WTC11 (cell line): Measurements from ENCODE around the gene NR3C2. TPM values are rescaled to one million over a fixed set of nuclear protein-coding genes. Genes with fewer than 3 reads are reported as not detected.

Experiments
- ATAC-seq: fragments of 200-7000 bp; cut with Tn5 transposase; 2 replicates; pipeline ENCODE4 v1.10.0; 2021; ENCODE audit warnings: mild to moderate bottlenecking, moderate library complexity
- CTCF ChIA-PET: fragments of 300-600 bp; sonication (Branson Sonifier 250); formaldehyde crosslinking; loops from one replicate; lab custom pipeline; 2021; ENCODE audit warnings: antibody characterized with exemption; lab: Charles Lee
- POLR2A ChIA-PET: fragments of 350-600 bp; sonication (Branson Sonifier 250); formaldehyde crosslinking; loops from one replicate; lab custom pipeline; 2021; ENCODE audit warnings: antibody characterized with exemption; lab: Charles Lee
- DNase-seq: peaks from one replicate; pipeline ENCODE4 v3.0.0; 2021; ENCODE audit warnings: low spot score
- H3K27ac Mint-ChIP-seq: 2 replicates; pipeline ENCODE4 v1.8.0; 2021; ENCODE audit warnings: mixed read lengths
- H3K27me3 Mint-ChIP-seq: 2 replicates; pipeline ENCODE4 v1.8.0; 2021; ENCODE audit warnings: low read depth, mild to moderate bottlenecking, moderate library complexity, mixed read lengths
- H3K36me3 Mint-ChIP-seq: 2 replicates; pipeline ENCODE4 v1.8.0; 2021; ENCODE audit warnings: mixed read lengths
- H3K4me1 Mint-ChIP-seq: 2 replicates; pipeline ENCODE4 v1.8.0; 2022; ENCODE audit warnings: mixed read lengths
- H3K4me3 Mint-ChIP-seq: 2 replicates; pipeline ENCODE4 v1.8.0; 2021; ENCODE audit warnings: mild to moderate bottlenecking, moderate library complexity, mixed read lengths
- H3K9me3 Mint-ChIP-seq: 2 replicates; pipeline ENCODE4 v1.8.0; 2021; ENCODE audit warnings: mixed read lengths
- ELF4 ChIP-seq: sonication (generic); formaldehyde crosslinking; IDR thresholded peaks from 2 replicates; pipeline ENCODE4 v1.8.1; 2022; ENCODE audit warnings: low read depth, mild to moderate bottlenecking, moderate library complexity, missing genetic modification reagents
- ESRRA ChIP-seq: sonication (generic); formaldehyde crosslinking; IDR thresholded peaks from 2 replicates; pipeline ENCODE4 v1.8.1; 2022; ENCODE audit warnings: mild to moderate bottlenecking, missing genetic modification reagents, borderline replicate concordance
- GABPB1 ChIP-seq: sonication (generic); formaldehyde crosslinking; IDR thresholded peaks from 2 replicates; pipeline ENCODE4 v1.8.1; 2023; ENCODE audit warnings: mild to moderate bottlenecking, missing genetic modification reagents
- GRHL2 ChIP-seq: fragments of 250-450 bp; sonication (Bioruptor Pico); IDR thresholded peaks from 2 replicates; pipeline ENCODE4 v1.8.0; 2022; ENCODE audit warnings: mild to moderate bottlenecking, moderate library complexity; ENCODE audit not compliant: insufficient replicate concordance, severe bottlenecking
- HMGA2 ChIP-seq: fragments of 250-450 bp; sonication (Bioruptor Pico); IDR thresholded peaks from 2 replicates; pipeline ENCODE4 v1.4.0; 2021; ENCODE audit warnings: mild to moderate bottlenecking, moderate library complexity
- MYBL2 ChIP-seq: sonication (generic); formaldehyde crosslinking; IDR thresholded peaks from 2 replicates; pipeline ENCODE4 v1.8.1; 2023; ENCODE audit warnings: mild to moderate bottlenecking, moderate library complexity, missing genetic modification reagents
- NR2C2 ChIP-seq: sonication (generic); formaldehyde crosslinking; IDR thresholded peaks from 2 replicates; pipeline ENCODE4 v1.8.0; 2022; ENCODE audit warnings: mild to moderate bottlenecking, missing genetic modification reagents
- SMAD4 ChIP-seq: sonication (generic); formaldehyde crosslinking; IDR thresholded peaks from 2 replicates; pipeline ENCODE4 v1.8.0; 2022; ENCODE audit warnings: mild to moderate bottlenecking, missing genetic modification reagents
- TCF7 ChIP-seq: sonication (generic); formaldehyde crosslinking; IDR thresholded peaks from 2 replicates; pipeline ENCODE4 v1.8.0; 2022; ENCODE audit warnings: mild to moderate bottlenecking, low read depth, missing genetic modification reagents, moderate library complexity
- TEAD1 ChIP-seq: sonication (generic); formaldehyde crosslinking; IDR thresholded peaks from 2 replicates; pipeline ENCODE4 v1.8.0; 2022; ENCODE audit warnings: mild to moderate bottlenecking, missing genetic modification reagents
- ZNF121 ChIP-seq: sonication (generic); formaldehyde crosslinking; IDR thresholded peaks from 2 replicates; pipeline ENCODE4 v1.8.0; 2023; ENCODE audit warnings: missing genetic modification reagents
- ZNF423 ChIP-seq: fragments of 250-450 bp; sonication (Bioruptor Pico); IDR thresholded peaks from 2 replicates; pipeline ENCODE4 v2.1.2; 2022; ENCODE audit warnings: mild to moderate bottlenecking, moderate library complexity
- total RNA-seq: library from RNA; stranded (reverse); gene quantifications from 3 replicates; pipeline ENCODE4 v1.2.3, GENCODE V29; 2021
- TF ChIP-seq, protein P1 (sequence below): sonication (generic); formaldehyde crosslinking; IDR thresholded peaks from 2 replicates; pipeline ENCODE4 v1.8.0; 2022; ENCODE audit warnings: mild to moderate bottlenecking, missing genetic modification reagents
- TF ChIP-seq, protein P2 (sequence below): sonication (generic); formaldehyde crosslinking; IDR thresholded peaks from 2 replicates; pipeline ENCODE4 v1.8.1; 2022; ENCODE audit warnings: mild to moderate bottlenecking, moderate library complexity, missing genetic modification reagents
- TF ChIP-seq, protein P3 (sequence below): sonication (generic); formaldehyde crosslinking; IDR thresholded peaks from 2 replicates; pipeline ENCODE4 v1.8.1; 2022; ENCODE audit warnings: low read depth, missing genetic modification reagents, borderline replicate concordance
- TF ChIP-seq, protein P4 (sequence below): fragments of 250-450 bp; sonication (Bioruptor Pico); IDR thresholded peaks from 2 replicates; pipeline ENCODE4 v2.1.2; 2022; ENCODE audit warnings: mild to moderate bottlenecking, moderate library complexity
- TF ChIP-seq, protein P5 (sequence below): sonication (generic); formaldehyde crosslinking; IDR thresholded peaks from 2 replicates; pipeline ENCODE4 v1.8.1; 2023; ENCODE audit warnings: mild to moderate bottlenecking, missing genetic modification reagents
- TF ChIP-seq, protein P6 (sequence below): sonication (generic); formaldehyde crosslinking; IDR thresholded peaks from 2 replicates; pipeline ENCODE4 v1.8.1; 2023; ENCODE audit warnings: mild to moderate bottlenecking, missing genetic modification reagents, borderline replicate concordance
- TF ChIP-seq, protein P7 (sequence below): sonication (generic); formaldehyde crosslinking; IDR thresholded peaks from 2 replicates; pipeline ENCODE4 v1.8.1; 2023; ENCODE audit warnings: mild to moderate bottlenecking, missing genetic modification reagents, moderate library complexity
- TF ChIP-seq, protein P8 (sequence below): sonication (generic); formaldehyde crosslinking; IDR thresholded peaks from 2 replicates; pipeline ENCODE4 v1.8.0; 2022; ENCODE audit warnings: mild to moderate bottlenecking, missing genetic modification reagents
- TF ChIP-seq, protein P9 (sequence below): sonication (generic); formaldehyde crosslinking; IDR thresholded peaks from 2 replicates; pipeline ENCODE4 v1.8.0; 2022; ENCODE audit warnings: mild to moderate bottlenecking, missing genetic modification reagents

The NR3C2 gene
- total RNA-seq, 1 experiment from 2014 or later, result 2.8 TPM

DNA sequence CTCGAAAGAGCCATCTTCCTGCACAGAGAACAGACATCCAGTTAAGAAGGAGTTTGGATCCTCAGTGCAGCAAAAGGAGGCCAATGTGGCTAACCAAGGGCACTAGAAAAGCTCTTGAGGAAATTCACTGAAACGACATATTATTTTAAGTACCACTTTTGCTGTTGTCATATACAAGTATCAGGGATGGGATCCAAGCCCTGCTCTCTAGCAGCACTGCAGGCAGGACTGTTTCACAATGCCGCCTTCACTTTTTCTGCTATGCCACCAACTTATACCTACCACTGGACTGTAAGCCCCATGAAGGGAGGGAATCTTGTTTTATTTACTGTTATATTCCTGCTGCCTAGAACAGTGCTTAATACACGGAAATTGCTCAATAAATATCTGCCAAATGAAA, 299.0 kb downstream of the NR3C2 start (continued):
- TF ChIP-seq, protein P1, sequence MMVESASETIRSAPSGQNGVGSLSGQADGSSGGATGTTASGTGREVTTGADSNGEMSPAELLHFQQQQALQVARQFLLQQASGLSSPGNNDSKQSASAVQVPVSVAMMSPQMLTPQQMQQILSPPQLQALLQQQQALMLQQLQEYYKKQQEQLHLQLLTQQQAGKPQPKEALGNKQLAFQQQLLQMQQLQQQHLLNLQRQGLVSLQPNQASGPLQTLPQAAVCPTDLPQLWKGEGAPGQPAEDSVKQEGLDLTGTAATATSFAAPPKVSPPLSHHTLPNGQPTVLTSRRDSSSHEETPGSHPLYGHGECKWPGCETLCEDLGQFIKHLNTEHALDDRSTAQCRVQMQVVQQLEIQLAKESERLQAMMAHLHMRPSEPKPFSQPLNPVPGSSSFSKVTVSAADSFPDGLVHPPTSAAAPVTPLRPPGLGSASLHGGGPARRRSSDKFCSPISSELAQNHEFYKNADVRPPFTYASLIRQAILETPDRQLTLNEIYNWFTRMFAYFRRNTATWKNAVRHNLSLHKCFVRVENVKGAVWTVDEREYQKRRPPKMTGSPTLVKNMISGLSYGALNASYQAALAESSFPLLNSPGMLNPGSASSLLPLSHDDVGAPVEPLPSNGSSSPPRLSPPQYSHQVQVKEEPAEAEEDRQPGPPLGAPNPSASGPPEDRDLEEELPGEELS (CRISPR knock-in tag), result no peak
- TF ChIP-seq ZNF121 (CRISPR knock-in tag), result no peak
- no peak for TF ChIP-seq ZNF423 (CRISPR knock-in tag)
- TF ChIP-seq ELF4 (CRISPR knock-in tag), result no peak
- no peak for TF ChIP-seq GABPB1 (CRISPR knock-in tag)
- TF ChIP-seq, protein P2, sequence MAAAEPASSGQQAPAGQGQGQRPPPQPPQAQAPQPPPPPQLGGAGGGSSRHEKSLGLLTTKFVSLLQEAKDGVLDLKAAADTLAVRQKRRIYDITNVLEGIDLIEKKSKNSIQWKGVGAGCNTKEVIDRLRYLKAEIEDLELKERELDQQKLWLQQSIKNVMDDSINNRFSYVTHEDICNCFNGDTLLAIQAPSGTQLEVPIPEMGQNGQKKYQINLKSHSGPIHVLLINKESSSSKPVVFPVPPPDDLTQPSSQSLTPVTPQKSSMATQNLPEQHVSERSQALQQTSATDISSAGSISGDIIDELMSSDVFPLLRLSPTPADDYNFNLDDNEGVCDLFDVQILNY (CRISPR knock-in tag), result no peak
- TF ChIP-seq, protein P3, sequence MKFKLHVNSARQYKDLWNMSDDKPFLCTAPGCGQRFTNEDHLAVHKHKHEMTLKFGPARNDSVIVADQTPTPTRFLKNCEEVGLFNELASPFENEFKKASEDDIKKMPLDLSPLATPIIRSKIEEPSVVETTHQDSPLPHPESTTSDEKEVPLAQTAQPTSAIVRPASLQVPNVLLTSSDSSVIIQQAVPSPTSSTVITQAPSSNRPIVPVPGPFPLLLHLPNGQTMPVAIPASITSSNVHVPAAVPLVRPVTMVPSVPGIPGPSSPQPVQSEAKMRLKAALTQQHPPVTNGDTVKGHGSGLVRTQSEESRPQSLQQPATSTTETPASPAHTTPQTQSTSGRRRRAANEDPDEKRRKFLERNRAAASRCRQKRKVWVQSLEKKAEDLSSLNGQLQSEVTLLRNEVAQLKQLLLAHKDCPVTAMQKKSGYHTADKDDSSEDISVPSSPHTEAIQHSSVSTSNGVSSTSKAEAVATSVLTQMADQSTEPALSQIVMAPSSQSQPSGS, result no peak

DNA sequence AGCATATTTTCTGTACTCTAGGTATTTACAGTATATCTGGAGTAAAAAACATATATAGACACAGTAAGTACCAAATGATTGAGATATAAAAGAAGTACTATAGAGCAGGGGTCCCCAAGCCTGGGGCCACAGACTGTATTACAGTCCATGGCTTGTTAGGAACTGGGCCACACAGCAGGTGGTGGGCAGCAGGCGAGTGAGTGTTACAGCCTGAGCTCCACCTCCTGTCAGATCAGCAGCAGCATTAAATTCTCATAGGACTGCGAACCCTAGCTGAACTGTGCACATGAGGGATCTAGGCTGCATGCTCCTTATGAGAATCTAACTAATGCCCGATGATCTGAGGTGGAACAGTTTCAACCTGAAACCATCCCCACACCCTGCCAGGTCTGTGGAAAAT, 300.7 kb downstream of the NR3C2 start:
- Mint-ChIP-seq H3K27me3 (no peaks in the 10 kb centered on the region), H3K36me3 (no peaks in the 10 kb centered on the region), H3K27ac (no peak overlapping the region), H3K4me1 (peaks cover 10% of the 10 kb centered on the region), H3K9me3 (no peaks in the 10 kb centered on the region), H3K4me3 (no peak overlapping the region)
- no peak for DNase-seq
- no peak for ATAC-seq
- ChIA-PET CTCF (no interaction called here), POLR2A (no interaction called here)
- TF ChIP-seq, protein P4, sequence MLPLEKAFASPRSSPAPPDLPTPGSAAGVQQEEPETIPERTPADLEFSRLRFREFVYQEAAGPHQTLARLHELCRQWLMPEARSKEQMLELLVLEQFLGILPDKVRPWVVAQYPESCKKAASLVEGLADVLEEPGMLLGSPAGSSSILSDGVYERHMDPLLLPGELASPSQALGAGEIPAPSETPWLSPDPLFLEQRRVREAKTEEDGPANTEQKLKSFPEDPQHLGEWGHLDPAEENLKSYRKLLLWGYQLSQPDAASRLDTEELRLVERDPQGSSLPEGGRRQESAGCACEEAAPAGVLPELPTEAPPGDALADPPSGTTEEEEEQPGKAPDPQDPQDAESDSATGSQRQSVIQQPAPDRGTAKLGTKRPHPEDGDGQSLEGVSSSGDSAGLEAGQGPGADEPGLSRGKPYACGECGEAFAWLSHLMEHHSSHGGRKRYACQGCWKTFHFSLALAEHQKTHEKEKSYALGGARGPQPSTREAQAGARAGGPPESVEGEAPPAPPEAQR, result no peak
- TF ChIP-seq HMGA2 (CRISPR knock-in tag) (no peak), GABPB1 (CRISPR knock-in tag) (no peak), SMAD4 (no peak), ZNF121 (CRISPR knock-in tag) (no peak), ESRRA (no peak), NR2C2 (CRISPR knock-in tag) (no peak), MYBL2 (no peak), GRHL2 (CRISPR knock-in tag) (no peak), TCF7 (CRISPR knock-in tag) (no peak), TEAD1 (CRISPR knock-in tag) (no peak)
- TF ChIP-seq, protein P5, sequence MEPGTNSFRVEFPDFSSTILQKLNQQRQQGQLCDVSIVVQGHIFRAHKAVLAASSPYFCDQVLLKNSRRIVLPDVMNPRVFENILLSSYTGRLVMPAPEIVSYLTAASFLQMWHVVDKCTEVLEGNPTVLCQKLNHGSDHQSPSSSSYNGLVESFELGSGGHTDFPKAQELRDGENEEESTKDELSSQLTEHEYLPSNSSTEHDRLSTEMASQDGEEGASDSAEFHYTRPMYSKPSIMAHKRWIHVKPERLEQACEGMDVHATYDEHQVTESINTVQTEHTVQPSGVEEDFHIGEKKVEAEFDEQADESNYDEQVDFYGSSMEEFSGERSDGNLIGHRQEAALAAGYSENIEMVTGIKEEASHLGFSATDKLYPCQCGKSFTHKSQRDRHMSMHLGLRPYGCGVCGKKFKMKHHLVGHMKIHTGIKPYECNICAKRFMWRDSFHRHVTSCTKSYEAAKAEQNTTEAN (CRISPR knock-in tag), result no peak
- TF ChIP-seq, protein P6, sequence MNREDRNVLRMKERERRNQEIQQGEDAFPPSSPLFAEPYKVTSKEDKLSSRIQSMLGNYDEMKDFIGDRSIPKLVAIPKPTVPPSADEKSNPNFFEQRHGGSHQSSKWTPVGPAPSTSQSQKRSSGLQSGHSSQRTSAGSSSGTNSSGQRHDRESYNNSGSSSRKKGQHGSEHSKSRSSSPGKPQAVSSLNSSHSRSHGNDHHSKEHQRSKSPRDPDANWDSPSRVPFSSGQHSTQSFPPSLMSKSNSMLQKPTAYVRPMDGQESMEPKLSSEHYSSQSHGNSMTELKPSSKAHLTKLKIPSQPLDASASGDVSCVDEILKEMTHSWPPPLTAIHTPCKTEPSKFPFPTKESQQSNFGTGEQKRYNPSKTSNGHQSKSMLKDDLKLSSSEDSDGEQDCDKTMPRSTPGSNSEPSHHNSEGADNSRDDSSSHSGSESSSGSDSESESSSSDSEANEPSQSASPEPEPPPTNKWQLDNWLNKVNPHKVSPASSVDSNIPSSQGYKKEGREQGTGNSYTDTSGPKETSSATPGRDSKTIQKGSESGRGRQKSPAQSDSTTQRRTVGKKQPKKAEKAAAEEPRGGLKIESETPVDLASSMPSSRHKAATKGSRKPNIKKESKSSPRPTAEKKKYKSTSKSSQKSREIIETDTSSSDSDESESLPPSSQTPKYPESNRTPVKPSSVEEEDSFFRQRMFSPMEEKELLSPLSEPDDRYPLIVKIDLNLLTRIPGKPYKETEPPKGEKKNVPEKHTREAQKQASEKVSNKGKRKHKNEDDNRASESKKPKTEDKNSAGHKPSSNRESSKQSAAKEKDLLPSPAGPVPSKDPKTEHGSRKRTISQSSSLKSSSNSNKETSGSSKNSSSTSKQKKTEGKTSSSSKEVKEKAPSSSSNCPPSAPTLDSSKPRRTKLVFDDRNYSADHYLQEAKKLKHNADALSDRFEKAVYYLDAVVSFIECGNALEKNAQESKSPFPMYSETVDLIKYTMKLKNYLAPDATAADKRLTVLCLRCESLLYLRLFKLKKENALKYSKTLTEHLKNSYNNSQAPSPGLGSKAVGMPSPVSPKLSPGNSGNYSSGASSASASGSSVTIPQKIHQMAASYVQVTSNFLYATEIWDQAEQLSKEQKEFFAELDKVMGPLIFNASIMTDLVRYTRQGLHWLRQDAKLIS (CRISPR knock-in tag), result no peak
- TF ChIP-seq, protein P7, sequence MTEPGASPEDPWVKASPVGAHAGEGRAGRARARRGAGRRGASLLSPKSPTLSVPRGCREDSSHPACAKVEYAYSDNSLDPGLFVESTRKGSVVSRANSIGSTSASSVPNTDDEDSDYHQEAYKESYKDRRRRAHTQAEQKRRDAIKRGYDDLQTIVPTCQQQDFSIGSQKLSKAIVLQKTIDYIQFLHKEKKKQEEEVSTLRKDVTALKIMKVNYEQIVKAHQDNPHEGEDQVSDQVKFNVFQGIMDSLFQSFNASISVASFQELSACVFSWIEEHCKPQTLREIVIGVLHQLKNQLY (CRISPR knock-in tag), result no peak
- TF ChIP-seq, protein P8, sequence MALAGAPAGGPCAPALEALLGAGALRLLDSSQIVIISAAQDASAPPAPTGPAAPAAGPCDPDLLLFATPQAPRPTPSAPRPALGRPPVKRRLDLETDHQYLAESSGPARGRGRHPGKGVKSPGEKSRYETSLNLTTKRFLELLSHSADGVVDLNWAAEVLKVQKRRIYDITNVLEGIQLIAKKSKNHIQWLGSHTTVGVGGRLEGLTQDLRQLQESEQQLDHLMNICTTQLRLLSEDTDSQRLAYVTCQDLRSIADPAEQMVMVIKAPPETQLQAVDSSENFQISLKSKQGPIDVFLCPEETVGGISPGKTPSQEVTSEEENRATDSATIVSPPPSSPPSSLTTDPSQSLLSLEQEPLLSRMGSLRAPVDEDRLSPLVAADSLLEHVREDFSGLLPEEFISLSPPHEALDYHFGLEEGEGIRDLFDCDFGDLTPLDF (CRISPR knock-in tag), result no peak
- TF ChIP-seq, protein P9, sequence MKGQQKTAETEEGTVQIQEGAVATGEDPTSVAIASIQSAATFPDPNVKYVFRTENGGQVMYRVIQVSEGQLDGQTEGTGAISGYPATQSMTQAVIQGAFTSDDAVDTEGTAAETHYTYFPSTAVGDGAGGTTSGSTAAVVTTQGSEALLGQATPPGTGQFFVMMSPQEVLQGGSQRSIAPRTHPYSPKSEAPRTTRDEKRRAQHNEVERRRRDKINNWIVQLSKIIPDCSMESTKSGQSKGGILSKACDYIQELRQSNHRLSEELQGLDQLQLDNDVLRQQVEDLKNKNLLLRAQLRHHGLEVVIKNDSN (CRISPR knock-in tag), result no peak
